ENCODE data around the gene FOXC1. TPM values are rescaled to one million over a fixed set of nuclear protein-coding genes. Genes with fewer than 3 reads are reported as not detected.

The FOXC1 gene
- total RNA-seq, 4 donors from 2014 or later = 7.1 to 39.2 (median 27.5) TPM

- 15 to 17% methylated on average over 43 to 52 of the region's 59 CpGs for WGBS, 2 donors
- intact Hi-C loops (cut with DNase I; ENCODE audit: low total_unique reads) = loop anchor here (5.0 kb wide), 1 partner anchor 744 kb away; no protein-coding TSS in a partner anchor
- DNase-seq (ENCODE audit: low spot score in 2 of 2) = peak in 1 of 2 donors; percentile 86
- TF ChIP-seq CTCF (IDR thresholded peaks at IDR 0.05) (no peak), POLR2A (IDR thresholded peaks at IDR 0.05) (no peak)
- H3K4me3 ChIP-seq (ENCODE audit: low read depth, poor library complexity, severe bottlenecking) = no peak overlapping the region
Observed at GRCh38 chr6:1608222-1609040, 1.3 kb upstream of the FOXC1 start.

GRCh38 chr6:1609041-1609647 is 571 bp upstream of the FOXC1 start:
- intact Hi-C loops (cut with DNase I; ENCODE audit: low total_unique reads) = loop anchor here (5.0 kb wide), 1 partner anchor 743 kb away; no protein-coding TSS in a partner anchor
- TF ChIP-seq POLR2A (IDR thresholded peaks at IDR 0.05) (no peak), CTCF (IDR thresholded peaks at IDR 0.05) (no peak)
- peak overlapping the region; percentile 52 for H3K4me3 ChIP-seq (ENCODE audit: low read depth, poor library complexity, severe bottlenecking)
- 2% methylated on average over 43 to 47 of the region's 58 CpGs for WGBS, 2 donors
- DNase-seq (ENCODE audit: low spot score in 2 of 2) = peak in 1 of 2 donors; percentile 89

- intact Hi-C loops (cut with DNase I; ENCODE audit: low total_unique reads) = no loop called here
- peak in 1 of 2 donors; percentile 84 for DNase-seq (ENCODE audit: low spot score in 2 of 2)
- TF ChIP-seq POLR2A (IDR thresholded peaks at IDR 0.05) = no peak
- TF ChIP-seq CTCF (IDR thresholded peaks at IDR 0.05) = no peak
- H3K4me3 ChIP-seq (ENCODE audit: low read depth, poor library complexity, severe bottlenecking) = peak overlapping the region; percentile 50
- WGBS, 2 donors = 2 to 3% methylated on average over 22 to 36 of the region's 101 CpGs
Observed at GRCh38 chr6:1610497-1611321, 994 bp downstream of the FOXC1 start.

- intact Hi-C loops (cut with DNase I; ENCODE audit: low total_unique reads) = no loop called here
- H3K4me3 ChIP-seq (ENCODE audit: low read depth, poor library complexity, severe bottlenecking) = peak overlapping the region; percentile 50
- WGBS, 2 donors = 5% methylated on average over 36 of the region's 38 CpGs; no CpG with 5 or more reads in 1 of the 2 donors
- peak in 1 of 2 donors; percentile 79 for DNase-seq (ENCODE audit: low spot score in 2 of 2)
- TF ChIP-seq POLR2A (IDR thresholded peaks at IDR 0.05) (no peak), CTCF (IDR thresholded peaks at IDR 0.05) (no peak)
Observed at GRCh38 chr6:1611322-1611571, 1.5 kb downstream of the FOXC1 start.

DNA sequence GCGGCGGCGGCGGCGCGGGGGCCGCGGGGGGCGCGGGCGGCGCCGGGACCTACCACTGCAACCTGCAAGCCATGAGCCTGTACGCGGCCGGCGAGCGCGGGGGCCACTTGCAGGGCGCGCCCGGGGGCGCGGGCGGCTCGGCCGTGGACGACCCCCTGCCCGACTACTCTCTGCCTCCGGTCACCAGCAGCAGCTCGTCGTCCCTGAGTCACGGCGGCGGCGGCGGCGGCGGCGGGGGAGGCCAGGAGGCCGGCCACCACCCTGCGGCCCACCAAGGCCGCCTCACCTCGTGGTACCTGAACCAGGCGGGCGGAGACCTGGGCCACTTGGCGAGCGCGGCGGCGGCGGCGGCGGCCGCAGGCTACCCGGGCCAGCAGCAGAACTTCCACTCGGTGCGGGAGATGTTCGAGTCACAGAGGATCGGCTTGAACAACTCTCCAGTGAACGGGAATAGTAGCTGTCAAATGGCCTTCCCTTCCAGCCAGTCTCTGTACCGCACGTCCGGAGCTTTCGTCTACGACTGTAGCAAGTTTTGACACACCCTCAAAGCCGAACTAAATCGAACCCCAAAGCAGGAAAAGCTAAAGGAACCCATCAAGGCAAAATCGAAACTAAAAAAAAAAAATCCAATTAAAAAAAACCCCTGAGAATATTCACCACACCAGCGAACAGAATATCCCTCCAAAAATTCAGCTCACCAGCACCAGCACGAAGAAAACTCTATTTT is 2.0 kb downstream of the FOXC1 start:
- intact Hi-C loops (cut with DNase I; ENCODE audit: low total_unique reads) = no loop called here
- TF ChIP-seq POLR2A (IDR thresholded peaks at IDR 0.05) (no peak), CTCF (IDR thresholded peaks at IDR 0.05) (no peak)
- peak in 1 of 2 donors; percentile 81 for DNase-seq (ENCODE audit: low spot score in 2 of 2)
- WGBS, 2 donors = 4 to 15% methylated on average over 17 to 20 of the region's 71 CpGs
- peak overlapping the region; percentile 36 for H3K4me3 ChIP-seq (ENCODE audit: low read depth, poor library complexity, severe bottlenecking)
